ENCODE data around the gene SCLT1.

- TF ChIP-seq MXI1 (IDR thresholded peaks at IDR 0.05; ENCODE audit: low read depth, low read length) (no peak), EP300 (IDR thresholded peaks at IDR 0.05; ENCODE audit: borderline replicate concordance in 1 of 2, low read depth in 1 of 2, low read length in 1 of 2) (no peak), POLR2AphosphoS5 (IDR thresholded peaks at IDR 0.05; ENCODE audit: low read depth, low read length) (no peak), NRF1 (IDR thresholded peaks at IDR 0.05; ENCODE audit: low read depth, low read length) (no peak), SIN3A (IDR thresholded peaks at IDR 0.05; ENCODE audit: borderline replicate concordance, low read depth, low read length) (no peak), GABPA (IDR thresholded peaks at IDR 0.05; ENCODE audit: low read depth) (no peak), CTCF (IDR thresholded peaks at IDR 0.05) (no peak), RAD21 (IDR thresholded peaks at IDR 0.05; ENCODE audit: low read length) (no peak), TAF1 (IDR thresholded peaks at IDR 0.05; ENCODE audit: borderline replicate concordance, low read depth, low read length) (no peak), RXRA (IDR thresholded peaks at IDR 0.05; ENCODE audit: borderline replicate concordance, low read depth) (no peak), PBX3 (IDR thresholded peaks at IDR 0.05) (no peak), FOSL2 (IDR thresholded peaks at IDR 0.05; ENCODE audit: borderline replicate concordance, low read depth) (no peak)
- TF ChIP-seq, protein P1, sequence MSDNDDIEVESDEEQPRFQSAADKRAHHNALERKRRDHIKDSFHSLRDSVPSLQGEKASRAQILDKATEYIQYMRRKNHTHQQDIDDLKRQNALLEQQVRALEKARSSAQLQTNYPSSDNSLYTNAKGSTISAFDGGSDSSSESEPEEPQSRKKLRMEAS (IDR thresholded peaks at IDR 0.05; ENCODE audit: low read depth) = no peak
These were observed 34.3 kb downstream of the SCLT1 start for GRCh38 chr4:129059028-129059427.
